GM19025 (cell line): ENCODE results near the gene MED6.
A peak's percentile ranks its signal among the peaks of the same experiment; 100 is the strongest.

Experiments used
- ATAC-seq: cut with Tn5 transposase; IDR thresholded peaks from one replicate; pipeline ENCODE4 v1.9.1; 2021; ENCODE audit warnings: mild to moderate bottlenecking, low read depth, moderate library complexity; ENCODE audit not compliant: unreplicated experiment

The MED6 gene

GRCh38 chr14:70600382-70601157, at the start of gene MED6:
Gene MED6, minus strand, starts transcription at chr14:70600655. Its CDS starts 18 bp downstream, at chr14:70600637.
- peak; percentile 90 for ATAC-seq

GRCh38 chr14:70649803-70650202, 49.3 kb upstream of the MED6 start:
- ATAC-seq: no peak

GRCh38 chr14:70648346-70648745, 47.9 kb upstream of the MED6 start:
- no peak for ATAC-seq

- ATAC-seq: no peak
Measured at GRCh38 chr14:70646705-70647104, 46.2 kb upstream of the MED6 start.

- no peak for ATAC-seq
Measured at GRCh38 chr14:70645892-70646291, 45.4 kb upstream of the MED6 start.

- no peak for ATAC-seq
Measured at GRCh38 chr14:70643967-70644366, 43.5 kb upstream of the MED6 start.

- ATAC-seq: no peak
Measured at GRCh38 chr14:70642303-70643235, 42.1 kb upstream of the MED6 start.

GRCh38 chr14:70641548-70642302, 41.3 kb upstream of the MED6 start, which contains the start of gene TTC9:
Gene TTC9, plus strand, starts transcription at chr14:70641916. Its CDS starts 214 bp downstream, at chr14:70642130.
- no peak for ATAC-seq

- ATAC-seq: peak; percentile 50
Measured at GRCh38 chr14:70640938-70641547, 40.6 kb upstream of the MED6 start.

- ATAC-seq: no peak
Measured at GRCh38 chr14:70638416-70638815, 38.0 kb upstream of the MED6 start.

- ATAC-seq: no peak
Measured at GRCh38 chr14:70635971-70636595, 35.6 kb upstream of the MED6 start.

GRCh38 chr14:70631948-70632347, 31.5 kb upstream of the MED6 start:
- no peak for ATAC-seq

GRCh38 chr14:70624972-70625371, 24.5 kb upstream of the MED6 start:
- no peak for ATAC-seq

- ATAC-seq: no peak
Measured at GRCh38 chr14:70622111-70622712, 21.8 kb upstream of the MED6 start.

- no peak for ATAC-seq
Measured at GRCh38 chr14:70619708-70620107, 19.3 kb upstream of the MED6 start.

- no peak for ATAC-seq
Measured at GRCh38 chr14:70618314-70618713, 17.9 kb upstream of the MED6 start.

- no peak for ATAC-seq
Measured at GRCh38 chr14:70616646-70617045, 16.2 kb upstream of the MED6 start.

- no peak for ATAC-seq
Measured at GRCh38 chr14:70611216-70611615, 10.8 kb upstream of the MED6 start.

- ATAC-seq: no peak
Measured at GRCh38 chr14:70602254-70602653, 1.8 kb upstream of the MED6 start.
